ACHN (cell line): ENCODE data around the gene TRMT13.
A peak's percentile ranks its signal among the peaks of the same experiment; 100 is the strongest.
"Not testable (repeated sequence)": the region's sequence is repeated elsewhere in the genome, so short reads cannot be mapped to it uniquely, and the experiment has no call there.

Experiments used
- DNase-seq: peaks from one replicate; pipeline ENCODE4 v3.0.0-alpha.2; 2015
- in situ Hi-C: cut with HindIII; loops from 2 replicates; pipeline ENCODE4 v1.10.0; 2017; ENCODE audit warnings: low sequenced_read_pairs, low pct_ligation_motif_present, low pct_unique_long_range_greater_than_20kb

Gene TRMT13

DNA sequence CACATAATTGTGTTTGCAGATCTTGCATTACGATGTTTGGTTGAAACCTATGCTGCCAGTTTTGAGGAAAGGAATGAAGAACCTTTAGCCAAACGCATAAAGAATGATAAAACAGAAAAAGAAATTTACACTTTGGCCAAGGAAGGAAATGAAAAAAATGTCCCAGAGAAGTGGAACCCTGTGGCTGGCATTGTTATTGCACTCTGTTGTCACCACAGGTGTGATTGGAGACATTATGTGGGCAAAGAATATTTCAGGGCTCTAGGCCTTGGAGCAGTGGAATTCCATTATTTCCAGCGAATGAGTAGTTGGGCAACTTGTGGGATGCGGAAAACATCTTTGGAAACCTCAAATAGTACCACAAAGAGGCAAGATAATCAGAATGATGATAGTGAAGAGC lies 14.9 kb downstream of the TRMT13 start:
- no peak for DNase-seq
- in situ Hi-C loops: no loop called here

DNA sequence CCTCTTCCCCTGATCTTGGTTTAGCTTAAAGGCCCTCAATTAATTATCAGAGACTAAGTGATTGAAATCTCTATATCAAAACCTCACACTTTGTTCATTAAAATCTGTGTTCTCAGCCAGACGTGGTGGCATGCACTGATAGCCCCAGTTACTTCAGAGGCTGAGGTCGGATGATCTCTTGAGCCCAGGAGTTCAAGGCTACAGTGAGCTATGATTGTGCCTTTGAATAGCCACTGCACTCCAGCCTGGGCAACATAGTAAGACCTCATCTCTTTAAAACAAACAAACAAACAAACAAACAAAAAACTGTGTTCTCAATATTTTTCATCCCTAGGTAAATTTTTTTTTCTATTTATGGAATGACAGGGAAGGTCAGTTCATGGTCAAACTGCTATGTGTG lies 18.7 kb downstream of the TRMT13 start:
- in situ Hi-C loops: no loop called here

DNA sequence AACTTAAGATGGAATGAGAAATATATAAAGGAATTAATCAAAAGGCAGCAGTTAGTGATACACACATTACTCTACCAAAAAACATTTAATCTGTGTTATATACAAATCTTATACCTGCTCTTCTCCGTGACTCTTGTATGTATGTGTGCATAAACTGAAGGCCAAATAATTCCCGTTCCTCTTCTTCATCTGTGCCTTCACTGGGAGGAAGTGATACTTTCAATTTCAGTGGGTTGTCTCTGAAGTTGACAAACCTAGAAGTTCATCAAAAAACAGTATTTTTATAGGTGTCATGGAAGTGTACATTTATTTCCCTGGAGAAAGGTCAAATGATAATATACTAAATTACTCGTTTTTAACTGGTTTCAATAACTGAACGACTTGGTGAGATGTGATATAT lies 19.3 kb downstream of the TRMT13 start:
- DNase-seq: no peak
- in situ Hi-C loops: no loop called here

More for the DNA sequence above, 18.7 kb downstream of the TRMT13 start:
- no peak for DNase-seq

DNA sequence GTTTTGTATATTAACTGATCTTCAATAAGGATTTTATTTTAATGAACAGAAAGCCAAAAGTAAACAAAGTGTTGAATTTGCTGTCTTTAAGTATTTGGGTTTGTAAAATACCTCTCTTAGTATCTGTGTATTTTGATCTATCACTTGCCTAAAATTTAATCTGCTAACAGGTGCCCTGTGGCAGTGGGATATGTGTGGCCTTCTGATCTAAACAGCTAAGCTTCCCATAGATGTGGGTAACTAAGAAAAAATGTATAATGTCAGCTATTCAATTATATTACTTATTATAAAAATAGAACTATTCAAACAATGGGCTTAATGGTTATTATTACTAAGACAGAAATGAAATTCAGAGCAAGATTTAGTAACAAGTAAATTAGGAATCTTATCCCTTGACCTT lies 29.9 kb downstream of the TRMT13 start:
- in situ Hi-C loops: no loop called here
- no peak for DNase-seq

DNA sequence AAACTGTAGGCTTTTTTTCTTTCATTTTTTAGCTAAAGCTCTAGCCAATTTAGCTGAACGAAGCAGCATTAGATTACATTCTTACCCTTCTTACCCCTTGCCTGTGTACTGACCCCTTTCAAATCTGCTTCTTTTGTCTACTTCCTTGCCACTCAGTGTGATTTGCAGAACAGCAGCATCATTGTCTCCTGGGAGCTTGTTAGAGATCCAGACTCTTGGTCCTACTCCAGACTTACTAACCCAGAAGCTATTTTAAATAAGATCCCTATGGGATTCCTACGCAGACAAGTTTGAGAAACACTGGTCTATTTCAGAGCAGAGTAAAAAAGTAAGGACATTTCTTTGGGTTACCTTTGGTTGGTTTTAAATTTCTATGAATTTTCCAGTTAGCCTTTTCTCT lies 31.3 kb downstream of the TRMT13 start:
- in situ Hi-C loops: no loop called here
- DNase-seq: no peak

DNA sequence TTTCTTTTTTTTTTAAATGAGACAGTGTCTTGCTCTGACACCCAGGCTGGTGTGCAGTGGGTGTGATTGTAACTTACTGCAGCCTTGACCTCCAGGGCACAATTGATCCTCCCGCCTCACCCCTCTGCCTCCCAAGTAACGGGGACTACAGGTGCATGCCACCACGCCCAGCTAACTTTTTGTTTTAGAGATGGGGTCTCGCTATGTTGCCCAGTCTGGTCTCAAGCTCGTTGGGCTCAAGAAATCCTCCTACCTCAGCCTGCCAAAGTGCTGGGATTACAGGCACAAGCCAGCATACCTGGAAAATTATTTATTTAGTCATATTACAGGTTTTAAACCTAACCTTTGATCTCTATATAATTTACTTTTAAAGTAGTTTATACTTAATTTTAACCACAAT lies 31.7 kb downstream of the TRMT13 start:
- in situ Hi-C loops: no loop called here
- DNase-seq: no peak

DNA sequence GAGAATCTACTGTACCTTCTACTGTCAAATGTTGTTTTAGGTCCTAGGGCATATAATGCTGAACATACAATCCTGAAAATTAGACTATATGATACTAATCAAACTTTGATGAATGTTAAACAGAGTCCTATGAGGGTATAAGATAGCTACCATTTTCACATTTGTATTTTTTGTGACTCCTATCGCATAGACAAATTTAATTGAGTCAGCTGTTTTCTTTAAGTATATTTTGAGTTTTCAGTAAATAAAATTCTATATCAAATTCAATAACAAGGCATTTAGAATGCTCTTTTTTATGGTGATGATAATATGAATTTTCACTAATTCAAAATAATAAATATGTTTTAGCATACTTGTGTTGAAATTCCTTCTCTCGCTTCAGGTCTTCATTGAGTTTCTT lies 35.1 kb downstream of the TRMT13 start:
- in situ Hi-C loops: no loop called here
- no peak for DNase-seq

DNA sequence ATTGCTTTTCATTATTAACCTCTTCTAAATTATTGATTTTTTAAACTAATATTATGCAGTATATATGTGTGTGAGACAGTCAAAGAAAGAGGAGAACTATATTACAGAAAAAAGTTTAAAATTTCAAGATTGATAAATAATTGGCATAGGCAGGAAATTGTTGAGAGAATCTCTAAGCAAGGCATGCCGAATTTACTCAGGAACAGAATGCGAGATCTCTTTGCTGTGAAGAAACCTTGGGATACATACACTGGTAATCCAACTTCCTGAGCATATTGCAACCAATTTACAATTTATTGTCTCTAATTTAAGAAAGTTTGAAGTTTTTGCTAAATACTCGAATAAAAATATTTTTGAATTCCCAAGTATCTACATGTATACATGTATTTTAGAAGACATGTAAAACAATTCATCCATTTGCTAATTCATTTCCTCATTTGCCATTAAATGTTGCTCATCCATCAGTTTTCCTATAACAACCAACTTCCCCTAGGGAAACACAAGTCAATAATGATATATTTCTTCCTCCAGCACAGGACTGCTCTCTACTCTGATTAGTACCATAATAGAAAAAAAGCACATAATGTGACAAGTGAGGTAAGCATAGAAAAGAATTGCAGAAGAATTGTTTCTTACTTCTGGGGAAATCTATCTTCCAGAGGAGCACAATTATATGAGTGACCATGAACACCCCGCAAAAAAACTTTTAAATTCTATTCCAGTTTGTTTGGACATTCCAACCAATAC lies 44.5 kb downstream of the TRMT13 start:
- in situ Hi-C loops: no loop called here
- no peak for DNase-seq

DNA sequence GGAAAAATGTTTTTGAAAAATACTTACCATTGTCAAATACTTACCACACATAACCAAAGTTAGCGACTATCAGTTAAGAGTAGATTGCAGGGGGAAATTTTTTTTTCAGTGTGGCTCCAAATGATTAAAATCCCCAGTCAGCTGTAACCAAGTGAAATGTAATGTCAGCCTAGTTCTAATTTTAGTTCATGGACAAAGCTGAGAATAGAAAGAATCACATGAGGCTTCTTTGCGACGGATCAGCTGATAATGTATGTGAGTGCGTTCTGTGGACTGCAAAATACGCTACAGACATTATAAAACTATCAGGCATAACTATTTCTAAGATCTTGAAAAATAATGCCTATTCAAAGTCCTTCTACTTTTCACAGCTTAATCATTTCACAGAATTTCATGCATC lies 45.1 kb downstream of the TRMT13 start, which contains the start of gene LRRC39:
LRRC39 (minus strand) TSS at position 166 of the 400 bp plus-strand sequence. CDS start 9,740 bp downstream, outside the sequence.
- in situ Hi-C loops: no loop called here
- no peak for DNase-seq

DNA sequence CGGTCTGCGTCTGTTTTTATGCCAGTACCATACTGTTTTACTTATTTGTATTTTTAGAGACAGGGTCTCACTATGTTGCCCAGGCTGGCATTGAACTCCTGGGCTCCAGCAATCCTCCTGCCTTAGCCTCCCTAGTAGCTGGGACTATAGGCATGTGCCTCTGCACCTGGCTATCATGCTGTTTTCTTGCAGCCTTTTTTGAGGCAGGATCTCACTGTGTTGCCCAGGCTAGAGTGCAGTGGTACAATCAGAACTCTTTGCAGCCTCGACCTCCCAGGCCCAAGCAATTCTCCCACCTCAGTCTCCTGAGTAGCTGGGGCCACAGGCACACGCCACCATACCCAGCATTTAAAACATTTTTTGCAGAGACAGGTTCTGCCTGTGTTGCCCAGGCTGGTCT lies 50.4 kb downstream of the TRMT13 start:
- DNase-seq: no peak
- in situ Hi-C loops: no loop called here

DNA sequence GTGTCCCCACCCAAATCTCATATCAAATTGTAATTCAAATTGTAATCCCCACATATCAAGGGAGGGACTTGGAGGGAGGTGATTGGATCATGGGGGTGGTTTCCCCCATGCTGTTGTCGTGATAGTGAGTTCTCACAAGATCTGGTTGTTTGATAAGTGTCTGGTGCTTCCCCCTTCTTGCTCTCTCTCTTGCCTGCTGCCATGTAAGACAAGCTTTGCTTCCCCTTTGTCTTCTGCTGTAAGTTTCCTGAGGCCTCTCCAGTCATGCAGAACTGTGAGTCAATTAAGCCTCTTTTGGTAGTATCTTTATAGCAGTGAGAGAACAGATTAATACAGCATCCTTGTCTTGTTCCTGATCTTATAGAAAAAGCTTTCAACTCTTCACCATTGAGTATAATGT lies 51.6 kb downstream of the TRMT13 start:
- in situ Hi-C loops: no loop called here

DNA sequence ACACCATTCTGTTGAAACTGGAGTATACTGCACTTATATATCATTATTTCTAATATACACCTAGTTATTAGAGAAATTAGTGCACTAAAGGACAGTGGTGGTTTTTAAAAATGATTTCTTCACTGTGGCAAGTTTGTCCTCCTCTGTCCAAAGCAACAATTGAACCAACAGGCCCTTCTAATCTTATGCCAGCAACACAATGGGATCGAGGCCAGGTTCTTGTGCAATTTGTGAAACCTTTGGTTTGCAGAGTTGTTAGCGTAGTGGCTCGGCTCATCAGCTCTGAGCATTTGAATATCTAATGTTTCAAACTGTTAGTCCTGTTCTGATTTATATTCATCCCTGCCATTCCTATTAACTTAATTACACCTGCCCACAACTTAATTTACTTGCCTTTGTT lies 54.9 kb downstream of the TRMT13 start:
- in situ Hi-C loops: no loop called here
- DNase-seq: no peak

More for the DNA sequence above, 51.6 kb downstream of the TRMT13 start:
- no peak for DNase-seq

DNA sequence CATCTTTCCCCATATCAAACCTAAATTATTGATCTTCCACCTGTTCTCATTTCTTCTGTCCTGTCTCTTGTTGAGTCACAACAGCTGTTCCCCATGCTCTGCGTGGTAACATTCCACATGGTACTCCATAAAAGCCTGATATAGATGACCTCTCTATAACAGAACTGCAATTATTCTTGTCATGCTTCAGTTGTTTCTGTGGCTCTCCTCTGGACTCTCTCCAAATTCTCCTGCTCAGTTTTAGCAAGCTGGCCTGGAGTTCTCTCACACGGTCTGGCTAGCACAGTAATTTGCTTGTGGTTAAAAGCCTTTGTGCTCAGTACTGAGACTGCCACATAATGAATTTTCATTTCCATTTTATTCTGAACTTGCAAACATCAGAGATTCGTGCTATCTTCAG lies 55.7 kb downstream of the TRMT13 start:
- DNase-seq: peak; percentile 90
- in situ Hi-C loops: no loop called here

DNA sequence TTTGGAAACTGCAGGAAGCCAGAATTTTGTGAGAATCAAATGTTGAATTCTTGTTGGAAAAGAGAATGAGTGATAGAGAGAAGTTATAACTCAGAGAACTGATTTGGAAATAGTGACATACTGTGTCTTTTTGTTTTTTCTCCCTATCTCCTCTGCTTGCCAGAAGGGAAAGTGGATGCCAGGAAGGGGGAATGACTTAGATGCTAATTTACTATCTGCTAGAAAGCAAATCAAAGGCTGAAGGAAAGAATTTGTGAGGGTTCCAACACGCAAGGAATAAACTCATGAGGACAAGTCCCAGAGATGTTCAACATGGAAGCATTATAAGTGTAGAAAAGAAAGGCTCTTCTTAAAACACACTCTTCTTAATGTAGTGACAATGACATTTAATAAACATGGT lies 65.6 kb downstream of the TRMT13 start:
- in situ Hi-C loops: no loop called here
- DNase-seq: no peak

DNA sequence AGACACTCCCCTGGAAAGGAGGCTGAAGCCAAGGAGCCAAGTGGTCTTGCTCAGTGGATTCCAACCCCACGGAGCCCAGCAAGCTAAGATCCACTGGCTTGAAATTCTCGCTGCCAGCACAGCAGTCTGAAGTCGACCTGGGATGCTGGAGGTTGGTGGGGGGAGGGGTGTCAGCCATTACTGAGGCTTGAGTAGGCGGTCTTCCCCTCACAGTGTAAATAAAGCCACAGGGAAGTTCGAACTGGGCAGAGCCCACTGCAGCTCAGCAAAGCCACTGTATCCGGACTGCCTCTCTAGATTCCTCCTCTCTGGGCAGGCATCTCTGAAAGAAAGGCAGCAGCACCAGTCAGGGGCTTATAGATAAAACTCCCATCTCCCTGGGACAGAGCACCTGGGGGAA lies 67.1 kb downstream of the TRMT13 start:
- in situ Hi-C loops, DNase-seq: not testable (repeated sequence)
